Measurements from ENCODE around the gene ST3GAL3. TPM values are rescaled to one million over a fixed set of nuclear protein-coding genes. Genes with fewer than 3 reads are reported as not detected.

ST3GAL3 gene
- total RNA-seq, 1 experiment from 2014 or later = 8.3 TPM

DNA sequence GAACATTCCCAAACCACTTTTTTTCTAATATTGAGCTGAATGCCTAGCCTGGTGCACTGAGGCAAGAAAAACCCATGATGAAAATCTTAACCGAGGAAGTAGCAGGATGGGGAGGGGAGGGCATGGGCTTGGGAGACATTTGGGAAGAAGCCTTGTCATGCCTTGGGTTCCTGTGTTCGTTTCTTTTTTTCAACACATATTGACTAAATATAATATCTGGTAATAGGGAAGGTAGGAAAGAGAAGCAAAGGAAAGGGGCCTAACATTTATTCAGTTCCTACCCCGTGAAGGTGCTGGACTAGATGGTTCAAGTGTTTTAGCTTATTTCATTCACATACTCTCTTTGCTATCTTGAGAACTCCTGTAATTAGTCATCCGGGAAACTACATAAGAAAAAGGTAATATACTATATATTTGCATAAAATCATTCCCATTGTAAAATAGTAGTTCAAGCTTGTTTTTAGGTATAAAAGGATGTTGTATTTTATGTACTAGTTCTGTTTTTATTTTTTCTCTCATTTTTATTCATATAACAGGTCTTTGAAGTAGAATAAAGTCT is 62.1 kb downstream of the ST3GAL3 start:
- Histone ChIP-seq H3K9ac (ENCODE audit: extremely low read depth, insufficient read length, low read length) (no peak overlapping the region), H3K14ac (ENCODE audit: insufficient read depth, low read length) (no peak overlapping the region), H3K79me1 (ENCODE audit: insufficient read depth, low read depth, low read length, poor library complexity, severe bottlenecking) (no peaks in the 10 kb centered on the region), H4K8ac (replicated peaks; ENCODE audit: insufficient read length, low read depth, low read length) (no peak overlapping the region), H2BK12ac (ENCODE audit: insufficient read length, low read depth, low read length) (no peak overlapping the region), H2BK15ac (ENCODE audit: low read depth, low read length) (no peak overlapping the region), H4K91ac (ENCODE audit: insufficient read length, low read depth, low read length) (no peak overlapping the region), H2BK5ac (ENCODE audit: insufficient read length, low read length) (no peak overlapping the region), H3T11ph (ENCODE audit: low read length) (no peak overlapping the region), H4K20me1 (ENCODE audit: control insufficient read depth, insufficient read depth, insufficient read length) (no peaks in the 10 kb centered on the region), H3K4me1 (ENCODE audit: insufficient read depth, low read length) (peaks cover 20% of the 10 kb centered on the region), H2AFZ (ENCODE audit: low read length) (no peak overlapping the region), H3K23me2 (ENCODE audit: insufficient read length, low read depth, low read length, poor library complexity, severe bottlenecking) (no peaks in the 10 kb centered on the region), H3K79me2 (ENCODE audit: insufficient read depth, low read length) (no peaks in the 10 kb centered on the region), H3K27me3 (ENCODE audit: insufficient read depth, low read length) (no peaks in the 10 kb centered on the region), H3K18ac (ENCODE audit: insufficient read length, low read depth, low read length) (no peak overlapping the region), H3K56ac (ENCODE audit: insufficient read length, low read depth, low read length) (no peak overlapping the region), H2BK120ac (ENCODE audit: low read depth, low read length, poor library complexity, severe bottlenecking) (no peak overlapping the region), H3K4me2 (ENCODE audit: insufficient read depth, insufficient read length, low read length) (no peak overlapping the region), H3K4ac (ENCODE audit: low read depth, low read length) (no peak overlapping the region), H4K5ac (ENCODE audit: insufficient read length, low read depth, low read length) (no peak overlapping the region), H2AK5ac (ENCODE audit: insufficient read length, low read length) (no peak overlapping the region), H3K27ac (ENCODE audit: insufficient read length, low read depth, low read length) (no peak overlapping the region), H2BK20ac (ENCODE audit: low read depth, low read length, poor library complexity, severe bottlenecking) (no peak overlapping the region), H3K23ac (ENCODE audit: insufficient read length, low read depth, low read length) (no peak overlapping the region), H3K9me3 (ENCODE audit: control insufficient read depth, low read depth, low read length) (no peaks in the 10 kb centered on the region)
- TF ChIP-seq, protein P1, sequence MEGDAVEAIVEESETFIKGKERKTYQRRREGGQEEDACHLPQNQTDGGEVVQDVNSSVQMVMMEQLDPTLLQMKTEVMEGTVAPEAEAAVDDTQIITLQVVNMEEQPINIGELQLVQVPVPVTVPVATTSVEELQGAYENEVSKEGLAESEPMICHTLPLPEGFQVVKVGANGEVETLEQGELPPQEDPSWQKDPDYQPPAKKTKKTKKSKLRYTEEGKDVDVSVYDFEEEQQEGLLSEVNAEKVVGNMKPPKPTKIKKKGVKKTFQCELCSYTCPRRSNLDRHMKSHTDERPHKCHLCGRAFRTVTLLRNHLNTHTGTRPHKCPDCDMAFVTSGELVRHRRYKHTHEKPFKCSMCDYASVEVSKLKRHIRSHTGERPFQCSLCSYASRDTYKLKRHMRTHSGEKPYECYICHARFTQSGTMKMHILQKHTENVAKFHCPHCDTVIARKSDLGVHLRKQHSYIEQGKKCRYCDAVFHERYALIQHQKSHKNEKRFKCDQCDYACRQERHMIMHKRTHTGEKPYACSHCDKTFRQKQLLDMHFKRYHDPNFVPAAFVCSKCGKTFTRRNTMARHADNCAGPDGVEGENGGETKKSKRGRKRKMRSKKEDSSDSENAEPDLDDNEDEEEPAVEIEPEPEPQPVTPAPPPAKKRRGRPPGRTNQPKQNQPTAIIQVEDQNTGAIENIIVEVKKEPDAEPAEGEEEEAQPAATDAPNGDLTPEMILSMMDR (conservative IDR thresholded peaks at IDR 0.05) = no peak
- Mint-ChIP-seq H3K27me3 (ENCODE audit: low read depth) (no peaks in the 10 kb centered on the region), H3K4me1 (peaks cover 25 to 31% of the 10 kb centered on the region in 2 experiments), H3K36me3 (ENCODE audit: insufficient read depth in 1 of 3, low read depth in 3 of 3) (no peaks in the 10 kb centered on the region; a peak in 1 of 7 replicates), H3K9me3 (no peaks in the 10 kb centered on the region), H3K27ac (no peak overlapping the region), H3K4me3 (no peak overlapping the region)
- no peak for DNase-seq
- WGBS (ENCODE audit: extremely low coverage, insufficient read length, low lambda C conversion rate) = no CpG with 5 or more reads among the region's 4 CpGs
